ENCODE measurements around the gene SELENOF.
"Not testable (repeated sequence)": the region's sequence is repeated elsewhere in the genome, so short reads cannot be mapped to it uniquely, and the experiment has no call there.

Gene SELENOF

GRCh38 chr1:86814118-86814517, 99.8 kb downstream of the SELENOF start:
- DNase-seq (ENCODE audit: low spot score) = not testable (repeated sequence)
